DMS 273 (cell line): Measurements from ENCODE around the gene LTO1.

Experiments
- DNase-seq: peaks from one replicate; lab custom pipeline; 2025; ENCODE audit not compliant: unreplicated experiment; lab: John Stamatoyannopoulos, UW

Gene LTO1

GRCh38 chr11:69682221-69682620 is 7.1 kb upstream of the LTO1 start:
- no peak for DNase-seq

- no peak for DNase-seq
Observed at GRCh38 chr11:69680688-69681087, 5.5 kb upstream of the LTO1 start.

- peak; percentile 34 for DNase-seq
Observed at GRCh38 chr11:69677749-69678148, 2.6 kb upstream of the LTO1 start.

GRCh38 chr11:69674267-69674885 is 777 bp downstream of the LTO1 start:
- no peak for DNase-seq

- DNase-seq: no peak
Observed at GRCh38 chr11:69671734-69672465, 3.3 kb downstream of the LTO1 start.

- peak; percentile 84 for DNase-seq
Observed at GRCh38 chr11:69670158-69670845, 4.9 kb downstream of the LTO1 start.

GRCh38 chr11:69669486-69669885 is 5.7 kb downstream of the LTO1 start:
- no peak for DNase-seq

GRCh38 chr11:69667619-69668604 is 7.2 kb downstream of the LTO1 start:
- no peak for DNase-seq

GRCh38 chr11:69666752-69667536 is 8.2 kb downstream of the LTO1 start:
- DNase-seq: no peak

- DNase-seq: no peak
Observed at GRCh38 chr11:69666261-69666660, 8.9 kb downstream of the LTO1 start.

- DNase-seq: no peak
Observed at GRCh38 chr11:69665669-69666068, 9.5 kb downstream of the LTO1 start.

GRCh38 chr11:69664901-69665300 is 10.3 kb downstream of the LTO1 start:
- DNase-seq: no peak

- DNase-seq: no peak
Observed at GRCh38 chr11:69664103-69664775, 10.9 kb downstream of the LTO1 start.

GRCh38 chr11:69663326-69663725 is 11.8 kb downstream of the LTO1 start:
- DNase-seq: no peak

GRCh38 chr11:69662806-69663205 is 12.3 kb downstream of the LTO1 start:
- DNase-seq: no peak

GRCh38 chr11:69662021-69662698 is 13.0 kb downstream of the LTO1 start:
- peak; percentile 25 for DNase-seq

GRCh38 chr11:69661413-69661715 is 13.8 kb downstream of the LTO1 start:
- DNase-seq: no peak

- no peak for DNase-seq
Observed at GRCh38 chr11:69660001-69660500, 15.1 kb downstream of the LTO1 start.

GRCh38 chr11:69659591-69659990 is 15.6 kb downstream of the LTO1 start:
- no peak for DNase-seq
